T-helper 22 cell (primary cell): Measurements from ENCODE around the gene SLC4A7.
A peak's percentile ranks its signal among the peaks of the same experiment; 100 is the strongest.
"Not testable (repeated sequence)": the region's sequence is repeated elsewhere in the genome, so short reads cannot be mapped to it uniquely, and the experiment has no call there.

Experiments
- DNase-seq: peaks from one replicate; pipeline ENCODE4 v3.0.0-alpha.2; 2020; ENCODE audit warnings: low read depth

Gene SLC4A7

DNA sequence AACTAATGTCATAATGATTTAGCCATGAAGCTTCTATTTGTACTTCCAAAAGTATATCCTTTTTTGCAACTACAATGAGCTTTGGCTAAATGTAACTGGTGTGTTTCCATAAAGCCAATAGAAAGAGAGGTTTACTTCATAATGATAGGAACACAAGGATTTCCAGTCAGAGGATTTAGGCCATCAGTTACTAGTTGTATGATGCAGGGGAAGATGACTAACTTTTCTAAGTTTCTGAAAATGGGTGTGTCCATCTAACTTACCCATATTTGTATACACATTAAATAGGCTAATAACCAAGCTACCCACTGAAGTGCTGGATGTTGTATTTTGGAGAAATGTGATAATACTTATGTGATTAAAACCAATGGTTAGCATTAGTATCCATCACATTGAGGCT is 55.7 kb downstream of the SLC4A7 start:
- no peak for DNase-seq

DNA sequence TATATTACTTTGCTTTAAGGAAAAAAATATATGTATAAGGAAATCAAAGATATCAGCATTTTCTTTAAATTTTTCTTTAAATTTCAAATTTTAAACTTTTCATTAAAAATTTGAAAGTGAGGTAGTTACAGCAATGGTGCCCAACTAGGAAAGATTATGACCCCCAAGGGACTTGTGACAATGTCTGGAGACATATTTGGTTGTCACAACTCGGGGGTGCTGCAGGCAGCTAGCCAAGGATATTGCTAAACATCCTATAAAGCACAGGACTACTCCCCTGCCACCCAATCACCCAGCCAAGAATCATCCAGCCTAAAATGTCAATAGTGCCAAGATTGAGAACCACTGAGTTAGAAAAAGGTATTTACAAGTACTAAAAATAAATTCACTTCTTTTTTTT is 57.3 kb downstream of the SLC4A7 start:
- no peak for DNase-seq

DNA sequence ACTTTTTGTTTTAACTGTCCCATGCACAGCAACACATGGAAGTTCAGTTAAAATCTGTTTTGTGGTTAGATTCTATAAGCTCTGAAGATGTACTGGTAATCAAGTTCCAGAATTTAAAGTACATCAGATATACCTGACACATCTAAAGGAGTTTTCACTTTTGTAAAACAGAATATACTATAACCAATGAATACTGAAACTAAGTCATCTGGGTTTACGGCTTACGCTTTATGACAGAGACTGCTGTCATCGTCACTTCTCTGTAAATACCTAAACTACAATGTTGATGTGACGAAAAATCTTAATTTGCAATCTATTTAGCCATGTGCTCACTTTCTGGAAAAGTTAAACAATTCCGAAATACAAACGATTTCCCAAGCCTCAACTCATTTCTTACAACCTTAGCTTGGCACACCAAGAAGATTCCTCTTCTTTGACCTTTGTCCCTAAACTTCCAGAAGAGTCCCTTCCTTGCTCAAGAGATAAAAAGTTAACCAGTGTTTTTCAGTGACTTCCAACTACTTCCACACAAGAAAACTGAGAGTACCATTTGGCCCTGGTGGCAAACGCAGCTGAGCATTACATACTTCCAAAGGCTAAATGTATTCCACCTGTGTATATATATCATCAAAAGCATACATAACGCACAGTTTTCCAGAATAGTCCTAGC is 58.2 kb downstream of the SLC4A7 start:
- no peak for DNase-seq

DNA sequence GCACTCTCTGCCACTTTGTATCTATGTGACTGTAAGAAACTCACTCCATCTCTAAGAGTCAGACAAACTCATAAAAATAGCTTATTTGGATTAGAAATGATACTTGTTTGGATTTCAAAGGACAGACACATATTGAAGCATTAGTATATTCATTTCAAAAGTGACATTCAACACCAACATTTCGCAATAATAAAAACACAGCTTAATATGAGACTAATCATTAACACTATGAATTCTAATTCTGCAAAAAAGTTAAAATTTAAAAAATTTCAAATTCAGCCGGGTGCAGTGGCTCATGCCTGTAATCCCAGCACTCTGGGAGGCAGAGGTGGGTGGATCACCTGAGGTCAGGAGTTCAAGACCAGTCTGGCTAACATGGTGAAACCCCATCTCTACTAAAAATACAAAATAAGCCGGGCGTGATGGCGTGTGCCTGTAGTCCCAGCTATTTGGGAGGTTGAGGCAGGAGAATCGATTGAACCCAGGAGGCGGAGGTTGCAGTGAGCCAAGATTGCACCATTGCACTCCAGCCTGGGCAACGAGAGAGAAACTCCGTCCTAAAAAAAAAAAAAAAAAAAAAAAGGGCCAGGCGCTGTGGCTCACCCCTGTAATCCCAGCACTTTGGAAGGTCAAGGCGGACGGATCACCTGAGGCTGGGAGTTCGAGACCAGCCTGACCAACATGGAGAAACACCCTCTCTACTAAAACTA is 59.2 kb downstream of the SLC4A7 start:
- not testable (repeated sequence) for DNase-seq

DNA sequence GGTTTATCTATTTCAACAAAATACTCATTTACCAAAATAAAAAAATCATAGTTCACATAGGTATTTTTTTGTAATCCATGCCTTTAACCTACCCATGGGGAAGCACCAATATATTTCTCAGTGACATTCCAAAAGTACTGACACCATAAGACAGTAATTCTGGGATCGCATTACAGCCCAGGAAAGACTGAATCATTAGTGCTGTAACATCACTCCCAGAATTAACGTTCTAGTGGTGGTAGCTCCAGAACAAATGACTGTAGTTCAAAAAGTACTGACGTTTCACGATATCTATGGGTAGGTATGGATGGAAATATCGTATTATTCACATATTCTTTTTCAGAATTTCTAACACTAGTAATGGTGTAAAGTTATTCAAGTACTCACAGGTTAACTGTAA is 60.7 kb downstream of the SLC4A7 start:
- DNase-seq: no peak

DNA sequence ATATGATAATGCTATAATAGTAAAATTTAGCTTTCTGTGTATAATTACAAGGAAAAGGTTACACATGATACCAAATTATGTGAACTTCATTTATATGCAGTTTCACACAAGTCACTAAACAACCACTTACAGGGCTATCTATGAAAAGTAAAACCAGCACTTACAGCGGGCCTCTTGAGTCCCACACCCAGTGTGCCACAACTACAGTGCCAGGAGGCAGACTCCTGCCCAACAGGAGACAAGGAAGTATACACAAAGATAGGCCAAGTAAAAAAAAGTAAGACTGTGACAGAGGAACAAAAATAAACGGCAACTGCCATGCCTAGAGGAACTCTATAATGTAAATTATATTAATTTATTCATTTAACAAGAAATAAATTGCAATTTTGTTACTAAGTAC is 61.6 kb downstream of the SLC4A7 start:
- DNase-seq: no peak

DNA sequence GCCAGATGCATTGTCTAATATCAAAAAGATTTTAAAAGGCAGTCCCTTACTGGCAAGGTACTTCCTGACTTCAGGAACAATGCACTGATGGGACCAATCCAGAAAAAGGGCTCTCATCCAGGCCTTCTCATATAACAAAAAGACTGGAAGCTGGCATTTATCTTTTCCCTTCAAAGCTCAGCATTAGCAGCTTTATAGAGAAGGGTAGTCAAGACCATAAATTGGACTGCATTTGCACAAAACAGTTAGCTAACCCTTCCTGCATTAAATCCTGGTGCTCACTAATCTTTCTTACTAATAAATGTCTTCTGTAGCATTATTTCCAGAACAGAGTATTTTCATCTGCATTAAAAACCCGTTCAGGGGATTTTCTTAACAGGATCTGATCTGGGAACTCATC is 69.0 kb downstream of the SLC4A7 start:
- DNase-seq: no peak

DNA sequence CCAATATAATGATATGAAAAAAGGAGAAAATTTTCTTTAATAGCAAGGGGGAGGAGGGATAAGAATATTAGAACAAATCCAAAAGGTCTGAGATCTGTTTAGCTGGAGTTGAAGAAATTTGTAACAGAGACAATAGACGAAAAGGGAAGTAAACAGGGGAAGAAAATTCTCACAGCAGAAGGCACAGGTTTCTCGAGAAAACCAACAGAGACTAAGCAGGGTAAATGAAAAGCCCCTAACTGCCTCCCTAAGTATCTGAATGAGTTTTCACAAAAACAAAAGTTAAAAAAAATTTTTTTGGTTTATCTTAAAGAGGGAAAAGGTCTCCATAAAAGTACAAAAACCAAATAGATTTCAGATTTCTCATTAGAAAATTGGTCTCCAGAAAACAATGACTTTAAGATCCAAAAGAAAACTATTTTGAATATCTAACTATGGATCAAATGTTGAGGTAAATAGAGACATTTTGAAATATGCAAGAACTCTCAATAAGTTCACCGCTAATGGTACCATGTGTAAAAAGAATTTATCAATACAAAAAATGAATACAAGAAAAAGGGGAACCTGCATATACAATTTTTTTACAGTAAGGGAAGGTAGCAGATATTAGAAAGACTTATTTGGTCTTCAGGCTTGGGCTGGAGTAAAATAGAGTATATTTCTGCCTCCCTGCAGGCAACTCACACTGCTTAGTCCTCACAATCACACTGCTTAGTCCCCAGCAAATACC is 91.1 kb downstream of the SLC4A7 start:
- DNase-seq: no peak

DNA sequence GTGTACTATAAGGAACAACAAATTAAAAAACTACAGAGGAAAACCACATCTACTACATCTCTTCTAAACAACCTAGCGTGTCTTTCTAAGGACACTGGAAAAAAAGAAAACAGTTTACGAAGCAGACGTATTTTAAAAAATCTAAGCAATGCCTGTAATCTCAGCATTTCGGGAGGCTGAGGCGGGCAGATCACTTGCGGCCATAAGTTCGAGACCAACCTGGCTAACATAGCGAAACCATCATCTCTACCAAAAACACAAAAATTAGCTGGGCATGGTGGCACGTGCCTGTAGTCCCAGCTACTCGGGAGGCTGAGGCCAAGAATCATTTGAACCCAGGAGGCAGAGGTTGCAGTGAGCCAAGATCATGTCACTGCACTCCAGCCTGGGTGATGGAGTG is 91.8 kb downstream of the SLC4A7 start:
- DNase-seq: not testable (repeated sequence)

DNA sequence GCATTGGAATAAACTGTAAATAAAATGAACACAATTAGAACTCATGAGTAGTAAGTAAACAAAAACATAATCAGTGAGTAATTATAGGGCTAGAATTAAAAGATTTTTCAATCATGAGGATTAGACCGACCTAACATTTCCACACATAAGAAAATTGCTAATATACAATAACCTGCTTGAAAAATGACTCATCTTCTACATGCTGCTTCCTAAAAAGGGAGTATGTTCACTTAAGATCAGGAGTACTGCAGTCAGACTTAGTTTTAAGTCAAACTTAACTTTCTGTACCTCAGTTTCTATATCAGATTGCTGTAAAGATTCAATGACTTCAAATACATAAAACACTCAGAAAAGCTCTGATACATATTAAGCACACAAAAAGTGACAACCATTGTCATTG is 92.4 kb downstream of the SLC4A7 start:
- no peak for DNase-seq

DNA sequence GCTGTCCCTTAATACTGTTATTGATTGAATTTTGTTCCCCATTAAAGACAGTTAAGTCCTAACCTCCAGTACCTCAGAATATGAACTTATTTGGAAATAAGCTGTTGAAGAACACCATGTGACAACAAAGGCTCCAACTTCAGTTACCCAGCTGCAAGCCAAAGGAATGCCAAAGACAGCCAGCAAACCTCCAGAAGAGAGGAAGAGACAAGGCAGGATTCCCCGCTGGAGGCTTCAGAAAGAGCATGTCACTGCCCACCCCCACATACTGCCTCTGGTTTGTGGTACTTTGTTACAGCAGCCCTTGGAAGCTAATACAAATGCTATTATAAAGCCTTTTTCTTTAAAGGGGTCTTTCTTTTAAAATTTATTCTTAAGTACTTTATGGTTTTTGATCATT is 96.6 kb downstream of the SLC4A7 start:
- no peak for DNase-seq

DNA sequence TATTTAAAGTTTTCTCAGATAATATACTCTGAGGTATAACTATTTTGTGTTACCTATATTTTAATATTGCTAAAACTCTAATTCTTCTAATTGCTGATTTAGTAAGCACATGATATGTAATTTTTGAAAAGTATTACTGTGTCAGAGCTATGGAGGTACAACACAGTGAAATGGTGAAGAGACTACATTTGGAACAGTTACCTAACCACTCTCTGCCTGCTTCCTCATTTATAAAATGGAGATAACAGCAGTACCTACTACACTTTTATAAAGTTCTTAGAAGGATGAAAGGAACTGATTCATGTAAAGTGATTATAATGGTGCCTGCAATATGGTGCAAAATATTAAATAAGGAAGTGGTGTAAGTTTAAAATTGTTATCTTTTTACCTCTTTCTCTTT is 98.7 kb downstream of the SLC4A7 start:
- DNase-seq: no peak

DNA sequence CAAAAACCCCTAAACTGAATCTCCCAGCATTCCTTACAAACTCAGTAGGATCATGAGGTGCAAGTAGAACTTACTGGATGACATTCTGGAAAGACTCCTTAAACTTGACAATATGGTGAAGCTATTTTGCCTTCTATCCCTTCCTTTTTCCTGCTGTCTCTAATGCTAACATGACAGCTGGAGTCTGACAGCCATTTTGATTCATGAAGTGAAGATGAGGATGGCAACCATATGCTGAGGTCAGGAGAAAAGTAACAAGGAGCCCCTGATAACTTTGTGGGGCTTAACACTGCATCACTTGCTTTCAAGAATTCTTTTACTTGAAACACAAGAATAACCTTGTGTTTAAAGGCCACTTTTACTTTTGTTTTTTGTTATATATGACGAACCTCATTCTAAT is 100.0 kb downstream of the SLC4A7 start:
- DNase-seq: no peak

DNA sequence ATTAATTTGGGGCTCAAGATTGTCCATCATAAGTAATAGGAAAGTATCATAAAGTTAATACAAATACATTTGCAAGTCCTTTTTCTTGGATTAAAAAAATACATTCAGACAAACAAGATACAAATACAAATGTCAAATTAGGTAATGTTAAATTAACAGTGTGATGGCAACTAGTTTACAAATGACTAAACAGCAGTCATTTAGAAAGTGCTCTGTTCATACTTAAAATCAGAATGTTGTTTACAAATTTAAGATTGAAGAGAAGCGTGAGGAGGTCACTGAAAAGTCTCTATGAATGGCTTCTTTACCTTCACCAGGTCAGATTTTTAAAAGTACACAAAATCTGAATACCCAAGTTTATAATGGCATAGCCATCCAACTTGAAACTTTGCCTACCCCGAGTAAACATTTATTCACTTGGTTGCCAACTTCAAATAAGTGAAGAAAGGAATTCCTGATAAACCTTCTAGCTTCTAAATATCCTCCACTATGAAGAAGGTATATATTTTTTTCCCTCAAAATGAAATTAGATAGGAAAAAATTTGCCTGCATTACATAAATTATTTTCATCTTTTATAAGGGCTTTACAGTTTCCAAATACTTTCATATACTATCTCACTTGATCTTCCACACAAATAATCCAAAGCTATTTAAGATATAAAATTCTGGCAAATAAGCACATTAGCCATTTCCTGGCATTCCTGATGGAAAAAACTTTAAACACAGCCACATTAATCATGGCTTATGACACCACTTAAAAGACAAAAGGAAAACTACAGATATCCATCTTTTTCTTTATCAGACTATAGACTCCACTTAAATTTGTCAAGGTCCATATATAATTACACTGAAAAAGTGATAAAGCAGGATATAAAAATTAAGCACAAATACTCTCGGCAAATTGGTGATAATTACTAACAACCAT is 103.5 kb downstream of the SLC4A7 start:
- DNase-seq: no peak

DNA sequence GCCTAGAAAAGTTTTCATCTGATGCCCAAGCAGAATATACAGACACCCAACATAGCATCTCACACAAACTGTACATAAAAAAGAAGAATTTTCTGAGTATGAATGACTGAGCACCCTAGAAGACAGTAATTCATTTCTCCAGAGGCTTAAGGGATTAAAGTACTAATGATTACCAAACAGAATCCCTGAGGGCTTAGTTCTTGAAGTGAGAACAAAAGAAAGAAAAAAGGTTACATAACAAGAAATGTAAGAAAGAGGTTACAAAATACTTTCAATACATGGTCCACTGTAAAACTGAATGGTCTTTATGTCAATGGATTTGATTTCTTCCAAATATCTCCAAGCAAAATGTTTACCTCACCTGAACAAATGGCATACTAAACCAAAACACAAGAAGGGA is 105.9 kb downstream of the SLC4A7 start:
- DNase-seq: no peak

DNA sequence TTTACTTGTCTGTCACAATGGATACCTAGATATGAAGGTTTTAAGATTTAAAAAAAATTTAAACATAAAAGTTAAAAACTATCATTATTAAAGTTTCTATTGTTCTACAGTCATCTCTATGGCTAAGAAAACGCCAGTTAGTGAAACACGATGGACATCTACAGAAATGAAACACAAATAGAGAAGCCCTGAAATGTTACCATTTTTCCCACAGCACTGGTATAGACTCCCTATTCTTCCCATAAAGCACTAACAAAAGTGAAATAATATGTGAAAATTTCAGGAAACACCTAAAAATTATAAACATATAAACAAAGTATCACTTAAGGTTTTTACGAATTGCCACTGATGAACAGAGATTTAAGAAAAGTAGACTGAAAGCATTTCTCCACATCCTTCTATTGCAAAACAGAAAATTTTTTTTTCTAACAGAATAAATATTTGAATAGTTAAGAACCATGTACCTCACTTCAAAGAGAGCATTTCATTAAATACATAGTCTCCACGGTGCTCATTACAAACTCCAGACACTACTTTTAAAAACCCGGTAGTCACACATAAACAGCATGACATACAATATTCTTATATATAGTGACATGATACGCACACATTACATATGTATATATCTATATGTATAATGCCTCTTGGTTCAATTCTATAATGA is 107.9 kb downstream of the SLC4A7 start:
- DNase-seq: no peak

DNA sequence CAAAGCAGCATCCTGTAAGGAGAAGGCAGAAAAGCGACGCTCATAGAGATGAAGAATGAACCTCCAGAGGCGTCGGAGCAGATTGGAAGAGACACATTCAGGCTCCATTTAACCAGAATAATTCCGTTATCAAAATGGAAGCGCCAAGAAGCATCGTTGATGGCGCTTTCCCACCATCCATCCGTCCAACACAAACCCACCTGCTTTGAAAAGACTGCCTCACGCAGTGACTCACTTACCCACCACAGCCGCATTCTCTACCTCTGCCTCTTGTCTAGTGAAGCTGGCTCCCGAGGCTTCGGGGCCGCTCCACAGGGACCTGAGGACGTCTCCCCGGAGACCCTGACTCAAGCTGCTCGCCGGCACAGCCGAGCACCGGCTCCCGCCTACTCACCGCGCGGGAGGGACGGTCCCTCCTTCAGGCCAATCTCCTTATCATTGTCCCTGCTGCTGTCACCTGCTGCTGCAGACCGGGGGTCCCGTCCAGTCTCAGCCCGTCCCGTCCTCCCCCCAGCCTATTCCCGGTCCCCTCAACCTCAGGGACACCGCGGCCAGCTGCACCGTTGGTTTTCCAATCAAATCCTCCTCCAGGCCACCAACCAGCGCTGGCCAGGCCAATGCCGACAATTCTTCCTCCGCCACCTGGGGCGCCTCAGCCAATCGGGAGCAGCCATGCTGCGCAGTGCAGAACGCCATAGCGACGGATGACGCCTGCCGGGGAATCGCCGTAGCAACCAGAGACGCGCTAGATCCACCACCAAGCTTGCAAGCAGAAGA is 115.2 kb downstream of the SLC4A7 start, which contains the start of gene NEK10:
NEK10 (minus strand) TSS at position 553 of the 777 bp plus-strand sequence. CDS start 16,501 bp downstream, outside the sequence.
- peak; percentile 85 for DNase-seq

DNA sequence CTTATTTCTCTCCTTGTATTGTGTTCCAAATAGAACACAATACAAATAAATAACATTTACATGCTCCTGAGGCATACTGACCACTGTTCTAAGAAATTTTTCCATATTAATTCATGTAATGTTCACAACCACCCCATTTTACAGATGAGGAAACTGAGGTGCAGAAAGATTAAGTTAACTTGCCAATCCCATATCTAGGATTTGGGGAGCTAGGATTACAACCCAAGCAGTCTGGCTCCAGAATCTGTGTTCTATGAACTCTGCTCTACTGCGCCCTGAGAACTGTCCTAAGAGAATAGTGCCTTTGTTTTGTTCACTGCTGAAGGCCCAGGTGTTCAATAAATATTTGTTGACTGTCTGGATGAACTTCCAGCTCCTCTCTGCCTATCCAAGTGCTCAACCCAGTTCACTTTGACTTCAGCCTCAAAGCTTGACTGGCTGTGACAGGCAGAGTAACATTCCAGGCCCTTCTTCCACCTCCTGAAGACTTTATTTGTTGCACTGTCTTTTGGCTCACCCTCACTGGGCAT is 118.1 kb downstream of the SLC4A7 start:
- DNase-seq: no peak

DNA sequence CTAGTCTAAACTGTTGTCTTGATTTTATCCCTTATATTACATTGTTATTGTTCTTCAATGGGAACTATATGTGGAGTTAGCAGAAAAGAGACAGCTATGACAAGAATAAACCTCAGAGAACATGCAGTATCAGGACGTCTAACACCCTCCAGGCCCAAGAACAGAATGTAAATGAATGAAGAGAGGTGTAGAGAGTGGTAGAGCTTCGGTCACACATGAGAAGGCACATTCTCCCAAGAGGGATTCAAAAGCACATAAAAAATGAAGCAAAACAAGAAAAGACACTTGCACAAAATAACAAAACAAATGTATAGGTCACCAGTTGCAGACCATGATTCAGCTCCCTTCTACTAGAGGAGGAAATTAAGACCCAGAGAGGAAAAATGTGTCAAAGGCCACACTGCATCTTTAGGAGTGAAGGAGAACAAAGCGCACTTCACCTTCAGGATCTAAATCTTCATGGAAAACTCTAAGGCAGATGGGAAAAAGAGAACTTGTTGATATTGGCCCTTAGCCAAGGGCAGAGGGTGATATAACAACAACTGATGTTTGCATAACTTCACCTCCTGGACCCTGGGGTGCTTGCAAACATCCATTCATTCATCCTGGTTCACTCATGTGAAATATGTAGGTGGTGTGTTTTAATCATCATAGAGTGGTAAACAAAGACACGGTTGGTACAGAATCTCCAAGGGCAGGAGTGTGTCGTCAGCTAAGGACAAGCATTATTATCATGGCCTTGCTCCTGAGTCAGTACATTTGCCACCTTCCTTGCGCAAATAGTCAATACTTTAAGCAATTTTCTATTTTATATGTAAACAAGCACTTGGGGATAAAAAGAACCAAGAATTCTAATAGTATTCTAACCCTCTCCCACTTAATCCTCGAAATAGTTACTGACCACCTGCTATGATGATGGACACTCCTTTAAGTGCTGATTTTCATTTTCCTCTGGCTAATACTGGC is 123.8 kb downstream of the SLC4A7 start:
- DNase-seq: no peak
